ENCODE measurements around the gene SLFN12L. TPM values are rescaled to one million over a fixed set of nuclear protein-coding genes. Genes with fewer than 3 reads are reported as not detected.
"Not testable (repeated sequence)": the region's sequence is repeated elsewhere in the genome, so short reads cannot be mapped to it uniquely, and the experiment has no call there.

The SLFN12L gene
- total and polyA plus RNA-seq, 7 donors: 0.03 to 0.30 (median 0.13) TPM; not detected in 1

- H3K27me3 ChIP-seq (ENCODE audit: insufficient read depth in 3 of 3, low read length in 2 of 3): peaks cover 3 to 30% (median 3%) of the 10 kb centered on the region in 3 donors
- TF ChIP-seq CTCF (IDR thresholded peaks at IDR 0.05): no peak
Measured at GRCh38 chr17:35515027-35515426, 22.5 kb downstream of the SLFN12L start.

GRCh38 chr17:35514564-35514963 lies 22.9 kb downstream of the SLFN12L start:
- Histone ChIP-seq H3K27ac (no peak overlapping the region), H3K36me3 (ENCODE audit: insufficient read depth in 1 of 2, low read depth in 1 of 2) (no peaks in the 10 kb centered on the region), H3K4me1 (no peaks in the 10 kb centered on the region), H3K27me3 (ENCODE audit: insufficient read depth in 3 of 3, low read length in 2 of 3) (peaks cover 2 to 34% (median 3%) of the 10 kb centered on the region in 3 donors), H3K4me3 (no peak overlapping the region), H3K9me3 (no peaks in the 10 kb centered on the region)
- intact Hi-C loops (cut with DNase I): no loop called here
- WGBS, 3 donors: 35 to 46% (median 39%) methylated on average over 2 of the region's 2 CpGs
- ATAC-seq (no peak), DNase-seq (no peak)
- TF ChIP-seq CTCF (IDR thresholded peaks at IDR 0.05): no peak

More at GRCh38 chr17:35515027-35515426, 22.5 kb downstream of the SLFN12L start:
- ATAC-seq: no peak
- intact Hi-C loops (cut with DNase I): no loop called here
- WGBS, 3 donors: 40 to 56% (median 54%) methylated on average over 21 of the region's 21 CpGs
- Histone ChIP-seq H3K4me1 (no peaks in the 10 kb centered on the region), H3K36me3 (ENCODE audit: insufficient read depth in 1 of 2, low read depth in 1 of 2) (no peaks in the 10 kb centered on the region), H3K9me3 (no peaks in the 10 kb centered on the region), H3K4me3 (no peak overlapping the region), H3K27ac (no peak overlapping the region)
- DNase-seq: no peak

DNA sequence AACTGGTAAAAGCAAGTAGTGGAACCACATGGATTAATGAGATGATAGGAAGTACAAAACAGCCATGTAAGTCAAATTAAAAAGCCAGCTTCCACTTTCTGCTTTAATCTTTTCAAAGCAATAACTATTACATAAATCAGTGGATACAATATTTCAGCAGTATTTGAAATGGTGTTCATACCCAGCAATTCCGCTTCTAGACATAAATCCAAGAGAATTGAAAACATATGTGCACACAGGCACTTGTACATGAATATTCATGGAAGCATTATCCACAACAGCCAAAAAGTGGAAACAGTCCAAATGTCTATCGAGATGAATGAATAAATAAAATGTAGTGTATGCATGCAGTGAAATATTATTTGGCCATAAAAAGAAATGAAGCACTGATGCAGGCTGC lies 27.4 kb downstream of the SLFN12L start:
- intact Hi-C loops (cut with DNase I): no loop called here
- H3K36me3 ChIP-seq (ENCODE audit: insufficient read depth in 1 of 2, low read depth in 1 of 2): no peaks in the 10 kb centered on the region
- no peak for TF ChIP-seq CTCF (IDR thresholded peaks at IDR 0.05)
- ATAC-seq (no peak), DNase-seq (no peak)
- H3K27me3 ChIP-seq (ENCODE audit: insufficient read depth in 3 of 3, low read length in 2 of 3): peaks cover 2 to 17% (median 3%) of the 10 kb centered on the region in 3 donors
- H3K9me3 ChIP-seq: no peaks in the 10 kb centered on the region
- no peak overlapping the region for H3K4me3 ChIP-seq
- H3K27ac ChIP-seq: no peak overlapping the region
- WGBS, 3 donors: 75 to 76% (median 75%) methylated on average over 2 of the region's 2 CpGs
- no peaks in the 10 kb centered on the region for H3K4me1 ChIP-seq

- H3K36me3 ChIP-seq (ENCODE audit: insufficient read depth in 1 of 2, low read depth in 1 of 2); DNase-seq; H3K27ac ChIP-seq; H3K4me3 ChIP-seq; H3K4me1 ChIP-seq; H3K27me3 ChIP-seq (ENCODE audit: insufficient read depth in 3 of 3, low read length in 2 of 3); H3K9me3 ChIP-seq; ATAC-seq; intact Hi-C loops (cut with DNase I): not testable (repeated sequence)
- 73 to 82% (median 78%) methylated on average over 3 of the region's 3 CpGs for WGBS, 3 donors
Measured at GRCh38 chr17:35507714-35508113, 29.8 kb downstream of the SLFN12L start.

DNA sequence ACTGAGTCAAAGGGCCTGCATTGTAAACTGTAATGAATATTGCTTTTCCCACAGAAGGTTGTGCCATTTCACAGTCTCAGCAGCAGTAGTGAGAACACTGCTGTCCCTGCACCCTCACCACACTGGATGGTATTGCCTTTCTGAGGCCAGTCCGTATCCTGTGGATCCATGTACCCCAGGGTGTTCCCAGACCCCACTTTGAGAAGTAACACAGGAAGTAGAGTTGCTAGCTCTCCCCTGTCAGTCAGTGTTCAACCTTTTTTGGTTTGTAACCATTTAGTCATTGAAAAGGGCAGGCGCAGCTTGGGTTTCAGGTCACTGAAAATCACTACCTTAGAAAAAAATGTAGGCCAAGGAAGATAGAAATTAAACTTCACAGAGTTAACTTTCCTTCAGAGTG lies 37.9 kb downstream of the SLFN12L start:
- WGBS, 3 donors: 44 to 90% (median 69%) methylated on average over 2 of the region's 2 CpGs
- no peak overlapping the region for H3K27ac ChIP-seq
- ATAC-seq: no peak
- TF ChIP-seq CTCF (IDR thresholded peaks at IDR 0.05): no peak
- no peaks in the 10 kb centered on the region for H3K4me1 ChIP-seq
- no peak overlapping the region for H3K4me3 ChIP-seq
- peaks cover 4 to 68% (median 28%) of the 10 kb centered on the region in 3 donors for H3K27me3 ChIP-seq (ENCODE audit: insufficient read depth in 3 of 3, low read length in 2 of 3)
- intact Hi-C loops (cut with DNase I): no loop called here
- no peaks in the 10 kb centered on the region for H3K36me3 ChIP-seq (ENCODE audit: insufficient read depth in 1 of 2, low read depth in 1 of 2)
- no peaks in the 10 kb centered on the region for H3K9me3 ChIP-seq
- DNase-seq: no peak

Data from psoas muscle (tissue), 8 donors.